ENCODE data around the gene GNA15.
A peak's percentile ranks its signal among the peaks of the same experiment; 100 is the strongest.
"Not testable (repeated sequence)": the region's sequence is repeated elsewhere in the genome, so short reads cannot be mapped to it uniquely, and the experiment has no call there.

GNA15 gene

GRCh38 chr19:3135961-3136683 lies at the start of gene GNA15:
Gene GNA15, plus strand, starts transcription at chr19:3136033. Its CDS starts 418 bp downstream, at chr19:3136451.
- H3K4me3 ChIP-seq (ENCODE audit: low read depth, low read length), result no peak within 1 kb of the TSS
- H3K27ac ChIP-seq (ENCODE audit: low read depth, low read length), result no peak within 1 kb of the TSS
- no peaks in the 10 kb centered on the region for H3K27me3 ChIP-seq (ENCODE audit: control insufficient read depth, insufficient read depth, low read length)
- no peaks in the 10 kb centered on the region for H3K36me3 ChIP-seq (ENCODE audit: control insufficient read depth, insufficient read depth, low read length)
- H3K9me3 ChIP-seq (ENCODE audit: control insufficient read depth, insufficient read depth, low read length), result no peaks in the 10 kb centered on the region
- H3K4me1 ChIP-seq (ENCODE audit: control insufficient read depth, insufficient read depth, low read length), result no peaks in the 10 kb centered on the region
- no peak within 1 kb of the TSS for H3K9ac ChIP-seq (ENCODE audit: low read depth, low read length)

- Histone ChIP-seq H3K27ac (ENCODE audit: low read depth, low read length) (no peak overlapping the region), H3K36me3 (ENCODE audit: control insufficient read depth, insufficient read depth, low read length) (no peaks in the 10 kb centered on the region), H3K4me1 (ENCODE audit: control insufficient read depth, insufficient read depth, low read length) (no peaks in the 10 kb centered on the region), H3K27me3 (ENCODE audit: control insufficient read depth, insufficient read depth, low read length) (no peaks in the 10 kb centered on the region), H3K9ac (ENCODE audit: low read depth, low read length) (no peak overlapping the region), H3K4me3 (ENCODE audit: low read depth, low read length) (no peak overlapping the region), H3K9me3 (ENCODE audit: control insufficient read depth, insufficient read depth, low read length) (no peaks in the 10 kb centered on the region)
Observed at GRCh38 chr19:3087769-3088168, 48.1 kb upstream of the GNA15 start.

- not testable (repeated sequence) for H3K4me3 ChIP-seq (ENCODE audit: low read depth, low read length); H3K9me3 ChIP-seq (ENCODE audit: control insufficient read depth, insufficient read depth, low read length); H3K4me1 ChIP-seq (ENCODE audit: control insufficient read depth, insufficient read depth, low read length); H3K36me3 ChIP-seq (ENCODE audit: control insufficient read depth, insufficient read depth, low read length); H3K27ac ChIP-seq (ENCODE audit: low read depth, low read length); H3K27me3 ChIP-seq (ENCODE audit: control insufficient read depth, insufficient read depth, low read length); H3K9ac ChIP-seq (ENCODE audit: low read depth, low read length)
Observed at GRCh38 chr19:3089299-3089855, 46.5 kb upstream of the GNA15 start.

GRCh38 chr19:3094601-3095440 lies 41.0 kb upstream of the GNA15 start:
- Histone ChIP-seq H3K9me3 (ENCODE audit: control insufficient read depth, insufficient read depth, low read length) (no peaks in the 10 kb centered on the region), H3K36me3 (ENCODE audit: control insufficient read depth, insufficient read depth, low read length) (no peaks in the 10 kb centered on the region), H3K27me3 (ENCODE audit: control insufficient read depth, insufficient read depth, low read length) (no peaks in the 10 kb centered on the region), H3K9ac (ENCODE audit: low read depth, low read length) (no peak overlapping the region; the same call in 1 of the 2 replicates), H3K4me1 (ENCODE audit: control insufficient read depth, insufficient read depth, low read length) (peaks cover 14% of the 10 kb centered on the region), H3K4me3 (ENCODE audit: low read depth, low read length) (peak overlapping the region; percentile 89), H3K27ac (ENCODE audit: low read depth, low read length) (no peak overlapping the region)

GRCh38 chr19:3095441-3096191 lies 40.2 kb upstream of the GNA15 start:
- Histone ChIP-seq H3K27me3 (ENCODE audit: control insufficient read depth, insufficient read depth, low read length) (no peaks in the 10 kb centered on the region), H3K4me1 (ENCODE audit: control insufficient read depth, insufficient read depth, low read length) (peaks cover 14% of the 10 kb centered on the region), H3K9ac (ENCODE audit: low read depth, low read length) (peak overlapping the region; percentile 53; the same call in 1 of the 2 replicates), H3K27ac (ENCODE audit: low read depth, low read length) (peak overlapping the region; percentile 46), H3K4me3 (ENCODE audit: low read depth, low read length) (peak overlapping the region; percentile 89), H3K9me3 (ENCODE audit: control insufficient read depth, insufficient read depth, low read length) (no peaks in the 10 kb centered on the region), H3K36me3 (ENCODE audit: control insufficient read depth, insufficient read depth, low read length) (no peaks in the 10 kb centered on the region)

- H3K36me3 ChIP-seq (ENCODE audit: control insufficient read depth, insufficient read depth, low read length), result no peaks in the 10 kb centered on the region
- peak overlapping the region; percentile 89 for H3K4me3 ChIP-seq (ENCODE audit: low read depth, low read length)
- H3K4me1 ChIP-seq (ENCODE audit: control insufficient read depth, insufficient read depth, low read length), result peaks cover 14% of the 10 kb centered on the region
- H3K27ac ChIP-seq (ENCODE audit: low read depth, low read length), result peak overlapping the region; percentile 33
- H3K9ac ChIP-seq (ENCODE audit: low read depth, low read length), result peak overlapping the region; percentile 53; the same call in 1 of the 2 replicates
- H3K27me3 ChIP-seq (ENCODE audit: control insufficient read depth, insufficient read depth, low read length), result no peaks in the 10 kb centered on the region
- no peaks in the 10 kb centered on the region for H3K9me3 ChIP-seq (ENCODE audit: control insufficient read depth, insufficient read depth, low read length)
Observed at GRCh38 chr19:3096267-3096901, 39.4 kb upstream of the GNA15 start.

GRCh38 chr19:3096902-3097326 lies 38.9 kb upstream of the GNA15 start:
- Histone ChIP-seq H3K9me3 (ENCODE audit: control insufficient read depth, insufficient read depth, low read length) (no peaks in the 10 kb centered on the region), H3K9ac (ENCODE audit: low read depth, low read length) (no peak overlapping the region), H3K27ac (ENCODE audit: low read depth, low read length) (no peak overlapping the region), H3K27me3 (ENCODE audit: control insufficient read depth, insufficient read depth, low read length) (no peaks in the 10 kb centered on the region), H3K4me3 (ENCODE audit: low read depth, low read length) (no peak overlapping the region), H3K4me1 (ENCODE audit: control insufficient read depth, insufficient read depth, low read length) (peaks cover 14% of the 10 kb centered on the region), H3K36me3 (ENCODE audit: control insufficient read depth, insufficient read depth, low read length) (no peaks in the 10 kb centered on the region)

GRCh38 chr19:3097442-3097871 lies 38.4 kb upstream of the GNA15 start:
- Histone ChIP-seq H3K27ac (ENCODE audit: low read depth, low read length) (no peak overlapping the region), H3K4me1 (ENCODE audit: control insufficient read depth, insufficient read depth, low read length) (peaks cover 14% of the 10 kb centered on the region), H3K27me3 (ENCODE audit: control insufficient read depth, insufficient read depth, low read length) (no peaks in the 10 kb centered on the region), H3K4me3 (ENCODE audit: low read depth, low read length) (no peak overlapping the region), H3K9me3 (ENCODE audit: control insufficient read depth, insufficient read depth, low read length) (no peaks in the 10 kb centered on the region), H3K9ac (ENCODE audit: low read depth, low read length) (no peak overlapping the region), H3K36me3 (ENCODE audit: control insufficient read depth, insufficient read depth, low read length) (no peaks in the 10 kb centered on the region)

- H3K27me3 ChIP-seq (ENCODE audit: control insufficient read depth, insufficient read depth, low read length), result no peaks in the 10 kb centered on the region
- H3K36me3 ChIP-seq (ENCODE audit: control insufficient read depth, insufficient read depth, low read length), result no peaks in the 10 kb centered on the region
- no peak overlapping the region for H3K27ac ChIP-seq (ENCODE audit: low read depth, low read length)
- H3K4me3 ChIP-seq (ENCODE audit: low read depth, low read length), result no peak overlapping the region
- H3K4me1 ChIP-seq (ENCODE audit: control insufficient read depth, insufficient read depth, low read length), result peaks cover 14% of the 10 kb centered on the region
- H3K9ac ChIP-seq (ENCODE audit: low read depth, low read length), result no peak overlapping the region
- H3K9me3 ChIP-seq (ENCODE audit: control insufficient read depth, insufficient read depth, low read length), result no peaks in the 10 kb centered on the region
Observed at GRCh38 chr19:3098141-3098514, 37.7 kb upstream of the GNA15 start.
